Stimulated activated CD4-positive, alpha-beta T cell treated with anti-CD3 and anti-CD28 coated beads, Interleukin-15, amount 100 ng/mL, for 1 hour (primary cell): ENCODE data around the gene OTOA.
"Not testable (repeated sequence)": the region's sequence is repeated elsewhere in the genome, so short reads cannot be mapped to it uniquely, and the experiment has no call there.

Experiments
- DNase-seq, 2 donors: peaks; one replicate each; pipeline ENCODE4 v3.0.0-alpha.2; 2020; ENCODE audit warnings: low read depth in 1 of 2, low spot score in 1 of 2

OTOA gene

GRCh38 chr16:21673469-21673868 is 9.7 kb downstream of the OTOA start:
- no peak for DNase-seq

GRCh38 chr16:21674456-21674855 is 10.7 kb downstream of the OTOA start:
- DNase-seq: not testable (repeated sequence)

DNA sequence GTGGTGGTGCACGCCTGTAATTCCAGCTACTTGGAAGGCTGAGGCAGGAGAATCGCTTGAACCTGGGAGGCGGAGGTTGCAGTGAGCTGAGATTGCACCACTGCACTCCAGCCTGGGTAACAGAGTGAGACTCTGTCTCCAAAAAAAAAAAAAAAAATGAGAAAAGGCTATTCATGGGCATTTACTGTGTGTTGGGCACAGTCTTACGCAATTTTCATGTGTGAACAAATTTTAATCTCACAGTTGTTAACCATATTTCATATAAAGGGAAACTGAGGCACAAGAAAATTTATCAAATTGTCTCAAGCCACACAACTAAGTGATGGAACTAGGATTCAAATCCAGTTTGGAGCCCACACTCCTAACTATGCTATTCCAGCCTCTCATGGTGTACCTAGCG is 16.9 kb downstream of the OTOA start:
- not testable (repeated sequence) for DNase-seq

DNA sequence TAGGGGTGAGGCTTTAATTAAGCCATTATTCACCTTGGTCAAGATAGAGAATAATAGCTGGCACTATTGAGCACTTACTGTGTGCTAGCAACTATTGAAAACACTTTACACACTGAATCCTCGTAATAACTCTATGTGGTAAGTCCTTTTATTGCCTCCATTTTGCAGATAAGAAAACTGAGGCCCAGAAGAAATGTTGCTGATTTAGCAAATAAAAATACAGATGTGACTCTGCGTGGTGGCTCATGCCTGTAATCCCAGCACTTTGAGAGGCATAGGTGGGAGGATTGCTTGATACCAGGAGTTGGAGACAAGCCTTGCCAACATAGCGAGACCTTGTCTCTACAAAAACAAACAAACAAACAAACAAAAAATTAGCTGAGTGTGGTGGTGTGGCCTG is 19.4 kb downstream of the OTOA start:
- DNase-seq: no peak

DNA sequence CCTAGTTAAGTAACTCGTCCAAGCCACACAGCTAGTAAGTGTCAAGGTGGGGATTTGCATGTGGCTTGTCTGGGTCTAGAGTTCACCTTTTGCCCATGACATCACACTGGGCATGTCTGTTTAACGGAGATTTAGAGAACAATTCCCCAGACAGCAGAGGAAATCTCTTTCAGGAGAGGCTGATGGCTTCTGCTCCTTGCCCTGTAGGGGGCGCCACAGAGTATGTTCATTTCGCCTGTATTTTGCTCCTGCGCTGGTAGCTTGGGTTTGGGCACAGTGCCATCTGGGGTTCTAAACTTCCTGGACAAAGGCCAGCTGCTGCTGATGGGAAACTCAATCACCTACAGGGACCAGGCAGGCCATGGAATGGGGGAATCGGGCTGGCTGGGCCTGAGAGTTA is 20.4 kb downstream of the OTOA start:
- peak in 1 of 2 donors; percentile 9 for DNase-seq

GRCh38 chr16:21685034-21685455 is 21.3 kb downstream of the OTOA start:
- DNase-seq: no peak

- no peak for DNase-seq
Measured at GRCh38 chr16:21689107-21689506, 25.3 kb downstream of the OTOA start.

GRCh38 chr16:21690967-21691366 is 27.2 kb downstream of the OTOA start:
- not testable (repeated sequence) for DNase-seq

DNA sequence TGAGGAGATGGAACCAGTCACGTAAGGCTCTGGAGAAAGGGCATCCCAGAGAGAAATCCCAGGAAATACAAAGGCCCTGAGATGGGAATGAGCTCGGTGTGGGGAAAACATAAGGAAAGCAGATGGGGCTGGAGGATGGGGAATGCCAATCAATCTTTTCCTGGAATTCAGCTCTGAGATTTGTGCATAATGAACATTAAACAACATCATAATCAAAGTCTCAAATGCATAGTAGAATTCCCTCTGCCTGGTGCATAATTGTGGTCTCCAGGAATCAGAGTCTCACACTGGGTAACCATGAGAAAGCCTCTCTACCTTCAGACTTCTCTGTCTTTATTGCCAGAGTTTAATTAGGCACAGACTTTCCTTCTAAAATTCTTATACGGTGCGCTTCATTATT is 30.8 kb downstream of the OTOA start:
- no peak for DNase-seq

- no peak for DNase-seq
Measured at GRCh38 chr16:21697032-21697431, 33.3 kb downstream of the OTOA start.

GRCh38 chr16:21698169-21699032 is 34.6 kb downstream of the OTOA start:
- no peak for DNase-seq

- no peak for DNase-seq
Measured at GRCh38 chr16:21701271-21701670, 37.5 kb downstream of the OTOA start.

- no peak for DNase-seq
Measured at GRCh38 chr16:21702276-21702675, 38.5 kb downstream of the OTOA start.

GRCh38 chr16:21703156-21703555 is 39.4 kb downstream of the OTOA start:
- no peak for DNase-seq

DNA sequence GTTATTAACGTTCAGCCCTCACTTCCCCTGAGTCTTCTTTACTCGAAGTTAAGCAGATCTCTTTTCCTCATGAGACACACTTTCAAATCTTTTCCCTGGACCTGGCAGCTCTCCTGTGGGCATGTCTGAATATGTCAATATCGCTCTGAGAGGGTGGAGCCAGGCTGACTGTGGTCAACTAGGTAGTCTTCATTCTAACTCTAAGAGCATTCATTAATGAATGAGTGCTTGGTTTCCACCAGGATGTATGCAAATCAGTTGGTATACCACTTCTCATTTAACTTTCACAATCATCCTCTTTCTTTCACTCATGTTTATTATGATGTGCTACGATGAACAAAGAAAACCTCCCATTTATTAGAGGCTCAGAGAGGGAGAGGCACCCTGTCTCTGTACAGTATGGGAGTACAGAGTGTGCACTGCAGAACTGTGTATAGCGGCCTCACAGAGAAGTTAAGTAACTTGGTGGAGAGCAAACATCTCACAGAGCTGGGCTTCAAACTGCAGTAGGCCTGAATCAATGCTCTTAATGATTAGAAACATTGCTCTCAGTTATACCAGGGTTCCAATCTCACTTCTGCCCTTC is 39.9 kb downstream of the OTOA start:
- no peak for DNase-seq

- no peak for DNase-seq
Measured at GRCh38 chr16:21704266-21704665, 40.5 kb downstream of the OTOA start.

DNA sequence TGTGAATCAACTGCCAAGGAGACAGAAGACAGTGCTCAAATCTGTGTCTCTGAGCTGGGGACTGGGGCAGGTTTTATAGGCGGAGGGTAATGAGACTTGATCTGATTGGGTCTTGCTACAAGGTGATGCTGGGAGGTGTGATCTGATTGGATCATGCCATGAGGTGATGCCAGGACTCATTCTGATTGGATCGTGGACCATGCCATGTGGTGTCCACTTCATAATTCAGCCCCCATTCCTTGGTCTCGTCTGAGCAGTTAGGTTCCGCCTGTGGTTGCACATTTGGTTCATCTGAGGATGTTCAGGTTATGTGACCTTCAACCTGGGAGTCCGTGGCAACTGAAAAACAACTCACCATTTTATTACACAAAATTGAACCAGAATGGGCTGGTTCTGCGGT is 41.0 kb downstream of the OTOA start:
- DNase-seq: no peak

DNA sequence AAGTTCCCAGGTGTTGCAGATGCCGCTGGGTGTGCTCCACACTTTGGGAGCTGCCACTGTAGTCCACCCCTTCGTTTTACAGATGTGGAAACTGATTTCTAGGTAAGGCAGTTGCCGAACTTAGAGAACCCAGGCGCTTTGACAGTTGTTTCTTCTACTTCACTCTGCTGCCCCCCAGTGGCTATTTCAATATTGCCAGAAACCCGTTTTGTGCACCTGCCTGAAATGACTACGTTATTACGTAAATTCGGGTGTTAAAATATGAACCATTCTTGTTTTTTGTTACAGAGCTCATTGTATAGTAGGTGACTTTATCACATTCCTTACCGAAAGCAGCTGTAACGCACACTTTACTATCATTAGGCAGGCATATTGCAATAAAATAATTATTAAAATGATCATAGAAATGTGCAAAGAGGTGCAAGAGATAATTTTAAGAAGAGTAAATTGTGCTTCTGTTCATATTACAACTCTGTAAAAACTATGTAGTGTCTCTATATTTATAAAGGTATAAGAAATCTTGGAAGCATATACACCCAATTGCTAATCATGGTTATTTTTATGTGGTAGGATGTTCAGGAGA is 44.9 kb downstream of the OTOA start:
- peak; percentile 62 for DNase-seq

- DNase-seq: no peak
Measured at GRCh38 chr16:21710938-21711337, 47.2 kb downstream of the OTOA start.

DNA sequence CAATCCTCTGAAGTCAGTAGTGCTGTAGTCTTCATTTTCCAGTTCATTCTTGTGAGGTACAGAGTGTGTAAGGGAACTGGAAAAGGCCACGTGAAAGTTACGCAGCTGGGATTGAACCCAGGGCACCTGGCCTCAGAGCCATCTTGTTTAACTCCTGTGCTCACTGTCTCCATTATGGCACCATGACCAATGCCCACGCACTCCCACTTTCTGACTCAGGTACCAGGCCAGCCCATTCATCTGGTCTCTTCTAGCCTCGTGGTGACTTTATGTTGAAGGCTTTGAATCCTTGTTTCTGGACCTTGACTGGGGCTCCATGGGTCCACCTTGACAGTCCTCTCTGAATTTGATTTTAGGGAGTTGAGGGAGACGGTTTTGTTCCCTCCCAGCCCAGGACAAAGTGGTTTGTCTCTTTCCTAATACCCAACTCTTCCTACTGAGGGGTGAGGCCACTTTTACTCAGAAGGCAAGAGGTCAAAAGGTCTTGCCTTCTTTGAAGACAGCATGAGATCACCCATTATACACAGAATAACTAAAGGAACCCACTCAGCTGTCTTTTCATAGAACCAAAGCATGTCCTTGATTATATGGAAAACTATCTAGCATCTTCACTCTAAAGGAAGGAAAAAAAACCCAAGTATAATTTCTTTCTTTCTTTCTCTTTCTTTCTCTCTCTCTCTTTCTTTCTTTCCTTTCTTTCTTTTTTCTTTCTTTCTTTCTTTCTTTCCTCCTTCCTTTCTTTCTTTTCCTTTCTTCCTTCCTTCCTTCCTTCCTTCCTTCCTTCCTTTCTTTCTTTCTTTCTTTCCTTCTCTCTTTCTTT is 50.0 kb downstream of the OTOA start:
- DNase-seq: no peak

DNA sequence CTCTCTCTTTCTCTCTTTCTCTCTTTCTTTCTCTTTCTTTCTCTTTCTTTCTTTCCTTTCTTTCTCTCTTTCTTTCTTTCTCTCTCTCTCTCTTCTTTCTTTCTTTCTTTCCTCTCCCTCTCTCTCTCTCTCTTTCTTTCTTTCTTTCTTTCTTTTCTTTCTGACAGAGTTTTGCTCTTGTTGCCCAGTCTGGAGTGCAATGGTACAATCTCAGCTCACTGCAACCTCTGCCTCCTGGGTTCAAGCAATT is 50.5 kb downstream of the OTOA start:
- DNase-seq: not testable (repeated sequence)

DNA sequence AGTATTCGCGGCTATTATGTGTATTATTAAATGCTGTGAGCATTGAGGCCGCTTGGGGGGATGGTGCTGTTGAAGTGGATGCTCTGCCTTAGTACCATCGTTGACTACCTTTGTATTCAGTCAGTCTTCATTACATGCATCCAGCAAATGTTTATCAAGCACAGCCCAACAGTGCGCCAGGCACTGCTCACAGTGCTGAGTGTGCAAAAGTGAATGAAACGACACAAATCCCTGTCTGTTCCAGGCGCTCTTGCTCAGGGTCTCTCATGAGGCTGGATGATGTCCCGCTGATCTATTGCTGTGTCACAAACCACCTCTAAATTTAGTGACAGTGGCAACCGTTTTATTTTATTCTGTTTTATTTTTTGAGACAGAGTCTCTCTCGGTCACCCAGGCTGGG is 53.8 kb downstream of the OTOA start:
- DNase-seq: no peak
